ENCODE results near the gene RADIL. TPM values are rescaled to one million over a fixed set of nuclear protein-coding genes. Genes with fewer than 3 reads are reported as not detected.

RADIL gene
- total and polyA plus RNA-seq, 9 of the 15 experiments (the other 6 are each of a cell fraction or from before 2014, with no cell fraction given): 0.06 to 8.1 (median 1.9) TPM; not detected in 1

- no peak for TF ChIP-seq ZHX1 (conservative IDR thresholded peaks at IDR 0.05; ENCODE audit: low read length)
- TF ChIP-seq ARID1B (IDR thresholded peaks at IDR 0.05): no peak
- no peak for TF ChIP-seq ZKSCAN8 (CRISPR knock-in tag; IDR thresholded peaks at IDR 0.05)
- TF ChIP-seq LEF1 (IDR thresholded peaks at IDR 0.05): no peak
- no peak for TF ChIP-seq KLF6 (CRISPR knock-in tag; IDR thresholded peaks at IDR 0.05; ENCODE audit: borderline replicate concordance)
- no peak for TF ChIP-seq ZNF644 (tag; IDR thresholded peaks at IDR 0.05; ENCODE audit: low read depth)
- TF ChIP-seq NFATC3 (IDR thresholded peaks at IDR 0.05): no peak
- no peak for TF ChIP-seq CBX3 (IDR thresholded peaks at IDR 0.05; ENCODE audit: borderline replicate concordance in 1 of 2, low read length in 2 of 2)
- no peak for TF ChIP-seq EGR1 (conservative IDR thresholded peaks at IDR 0.05)
- no peak for TF ChIP-seq DMBX1 (CRISPR knock-in tag; IDR thresholded peaks at IDR 0.05; ENCODE audit: borderline replicate concordance)
Observed at GRCh38 chr7:4840079-4840501, 43.4 kb downstream of the RADIL start (continued).
